Stimulated activated CD4-positive, alpha-beta T cell treated with anti-CD3 and anti-CD28 coated beads, Interleukin-12 subunit alpha, Interleukin-12 subunit beta, amount 100 ng/mL, for 24 hours (primary cell): Measurements from ENCODE around the gene GRWD1.

Experiments
- DNase-seq, 2 experiments: peaks; one replicate each; pipeline ENCODE4 v3.0.0-alpha.2; 2020; ENCODE audit warnings: low read depth in 2 of 2

Gene GRWD1

GRCh38 chr19:48456864-48457263 lies 11.1 kb downstream of the GRWD1 start:
- no peak for DNase-seq

GRCh38 chr19:48458016-48458415 lies 12.2 kb downstream of the GRWD1 start:
- DNase-seq = no peak

GRCh38 chr19:48461651-48461981 lies 15.8 kb downstream of the GRWD1 start:
- DNase-seq = no peak

GRCh38 chr19:48461982-48462655 lies 16.3 kb downstream of the GRWD1 start:
- no peak for DNase-seq

- DNase-seq = no peak
These were observed 19.4 kb downstream of the GRWD1 start for GRCh38 chr19:48465215-48465614.

- DNase-seq = no peak
These were observed 21.0 kb downstream of the GRWD1 start for GRCh38 chr19:48466561-48467325.

GRCh38 chr19:48468772-48469288 lies 23.0 kb downstream of the GRWD1 start:
- peak; percentile 99 for DNase-seq

- peak; percentile 53 to 77 for DNase-seq
These were observed 23.6 kb downstream of the GRWD1 start, which contains the start of gene CYTH2 for GRCh38 chr19:48469289-48469881. Gene CYTH2, plus strand, starts transcription at chr19:48469369. Its CDS starts 139 bp downstream, at chr19:48469508.

- DNase-seq = no peak
These were observed 24.3 kb downstream of the GRWD1 start for GRCh38 chr19:48469934-48470680.

- DNase-seq = no peak
These were observed 25.1 kb downstream of the GRWD1 start for GRCh38 chr19:48470856-48471255.

GRCh38 chr19:48471836-48472235 lies 26.1 kb downstream of the GRWD1 start:
- DNase-seq = no peak

GRCh38 chr19:48473161-48473966 lies 27.6 kb downstream of the GRWD1 start:
- DNase-seq = no peak

GRCh38 chr19:48474084-48474592 lies 28.4 kb downstream of the GRWD1 start:
- no peak for DNase-seq

GRCh38 chr19:48475369-48476068 lies 29.7 kb downstream of the GRWD1 start:
- DNase-seq = no peak

- DNase-seq = no peak
These were observed 30.4 kb downstream of the GRWD1 start for GRCh38 chr19:48476176-48476575.

GRCh38 chr19:48477067-48477685 lies 31.4 kb downstream of the GRWD1 start:
- DNase-seq = no peak

GRCh38 chr19:48477698-48478338 lies 32.0 kb downstream of the GRWD1 start:
- no peak for DNase-seq

- DNase-seq = no peak
These were observed 32.8 kb downstream of the GRWD1 start for GRCh38 chr19:48478339-48479256.
